Muscle layer of duodenum (tissue), 2 donors: ENCODE measurements around the gene CACNA1B.

ENCODE experiments used
- H3K27ac ChIP-seq: one replicate; pipeline ENCODE4 v1.7.0; 2013; ENCODE audit warnings: mild to moderate bottlenecking, low read length
- H3K27me3 ChIP-seq: one replicate; pipeline ENCODE4 v1.7.0; 2013; ENCODE audit warnings: low read depth, mild to moderate bottlenecking, control low read depth, low read length
- H3K36me3 ChIP-seq, 2 donors: one replicate each; pipeline ENCODE4 v1.7.0; 2013; ENCODE audit warnings: low read length in 2 of 2, control low read depth in 1 of 2, mild to moderate bottlenecking in 1 of 2; ENCODE audit not compliant: insufficient read depth in 2 of 2, control insufficient read depth in 1 of 2
- H3K4me1 ChIP-seq, 2 donors: one replicate each; pipeline ENCODE4 v1.7.0; 2013; ENCODE audit warnings: low read length in 2 of 2, mild to moderate bottlenecking in 2 of 2, control low read depth in 1 of 2, moderate library complexity in 1 of 2; ENCODE audit not compliant: insufficient read depth in 2 of 2, control insufficient read depth in 1 of 2
- H3K4me3 ChIP-seq, 2 donors: one replicate each; pipeline ENCODE4 v1.7.0; 2013; ENCODE audit warnings: low read length in 2 of 2, low read depth in 1 of 2, mild to moderate bottlenecking in 1 of 2
- H3K9me3 ChIP-seq, 2 donors: one replicate each; pipeline ENCODE4 v1.7.0; 2013; ENCODE audit warnings: low read length in 2 of 2, control low read depth in 1 of 2, mild to moderate bottlenecking in 1 of 2; ENCODE audit not compliant: control insufficient read depth in 1 of 2
- donor health status: healthy.

The CACNA1B gene

GRCh38 chr9:137836831-137837241 lies 40.7 kb upstream of the CACNA1B start:
- Histone ChIP-seq H3K4me1 (no peaks in the 10 kb centered on the region), H3K27ac (no peak overlapping the region), H3K27me3 (no peaks in the 10 kb centered on the region), H3K36me3 (peaks cover 8 to 51% of the 10 kb centered on the region in 2 donors), H3K9me3 (peaks cover 0 to 3% of the 10 kb centered on the region in 2 donors), H3K4me3 (no peak overlapping the region)

- no peaks in the 10 kb centered on the region for H3K27me3 ChIP-seq
- peaks cover 0 to 3% of the 10 kb centered on the region in 2 donors for H3K9me3 ChIP-seq
- no peak overlapping the region for H3K4me3 ChIP-seq
- H3K27ac ChIP-seq = no peak overlapping the region
- H3K36me3 ChIP-seq = peaks cover 8 to 44% of the 10 kb centered on the region in 2 donors
- no peaks in the 10 kb centered on the region for H3K4me1 ChIP-seq
These were observed 40.0 kb upstream of the CACNA1B start for GRCh38 chr9:137837345-137838278.

- Histone ChIP-seq H3K4me3 (no peak overlapping the region), H3K27me3 (no peaks in the 10 kb centered on the region), H3K27ac (no peak overlapping the region), H3K9me3 (peaks cover 0 to 3% of the 10 kb centered on the region in 2 donors), H3K4me1 (no peaks in the 10 kb centered on the region), H3K36me3 (peaks cover 8 to 34% of the 10 kb centered on the region in 2 donors)
These were observed 39.0 kb upstream of the CACNA1B start for GRCh38 chr9:137838576-137838975.

GRCh38 chr9:137843355-137843754 lies 34.2 kb upstream of the CACNA1B start:
- Histone ChIP-seq H3K4me1 (no peaks in the 10 kb centered on the region), H3K27ac (no peak overlapping the region), H3K9me3 (peaks cover 0 to 3% of the 10 kb centered on the region in 2 donors), H3K4me3 (no peak overlapping the region), H3K36me3 (no peaks in the 10 kb centered on the region), H3K27me3 (no peaks in the 10 kb centered on the region)

- Histone ChIP-seq H3K4me1 (no peaks in the 10 kb centered on the region), H3K4me3 (no peak overlapping the region), H3K27me3 (no peaks in the 10 kb centered on the region), H3K36me3 (no peaks in the 10 kb centered on the region), H3K27ac (no peak overlapping the region), H3K9me3 (peaks cover 7 to 23% of the 10 kb centered on the region in 2 donors)
These were observed 25.9 kb upstream of the CACNA1B start for GRCh38 chr9:137851516-137852267.

GRCh38 chr9:137853392-137853995 lies 24.1 kb upstream of the CACNA1B start:
- Histone ChIP-seq H3K9me3 (peaks cover 7 to 26% of the 10 kb centered on the region in 2 donors), H3K36me3 (no peaks in the 10 kb centered on the region), H3K27me3 (no peaks in the 10 kb centered on the region), H3K27ac (no peak overlapping the region), H3K4me3 (no peak overlapping the region), H3K4me1 (no peaks in the 10 kb centered on the region)

- no peaks in the 10 kb centered on the region for H3K4me1 ChIP-seq
- no peaks in the 10 kb centered on the region for H3K36me3 ChIP-seq
- peaks cover 12 to 26% of the 10 kb centered on the region in 2 donors for H3K9me3 ChIP-seq
- no peak overlapping the region for H3K4me3 ChIP-seq
- no peaks in the 10 kb centered on the region for H3K27me3 ChIP-seq
- H3K27ac ChIP-seq = no peak overlapping the region
These were observed 17.2 kb upstream of the CACNA1B start for GRCh38 chr9:137860361-137860760.

GRCh38 chr9:137865581-137866145 lies 11.9 kb upstream of the CACNA1B start:
- H3K36me3 ChIP-seq = no peaks in the 10 kb centered on the region
- H3K9me3 ChIP-seq = peaks cover 2 to 9% of the 10 kb centered on the region in 2 donors
- H3K4me3 ChIP-seq = no peak overlapping the region
- no peaks in the 10 kb centered on the region for H3K27me3 ChIP-seq
- H3K4me1 ChIP-seq = no peaks in the 10 kb centered on the region
- H3K27ac ChIP-seq = no peak overlapping the region

- H3K9me3 ChIP-seq = peaks cover 0 to 6% of the 10 kb centered on the region in 2 donors
- no peaks in the 10 kb centered on the region for H3K27me3 ChIP-seq
These were observed 11.1 kb upstream of the CACNA1B start for GRCh38 chr9:137866226-137867141.

GRCh38 chr9:137870432-137870831 lies 7.2 kb upstream of the CACNA1B start:
- Histone ChIP-seq H3K27me3 (no peaks in the 10 kb centered on the region), H3K4me1 (no peaks in the 10 kb centered on the region), H3K36me3 (no peaks in the 10 kb centered on the region), H3K4me3 (no peak overlapping the region), H3K9me3 (peaks cover 0 to 6% of the 10 kb centered on the region in 2 donors), H3K27ac (no peak overlapping the region)

More at GRCh38 chr9:137866226-137867141, 11.1 kb upstream of the CACNA1B start:
- H3K27ac ChIP-seq = no peak overlapping the region
- H3K4me3 ChIP-seq = no peak overlapping the region
- H3K36me3 ChIP-seq = no peaks in the 10 kb centered on the region
- H3K4me1 ChIP-seq = no peaks in the 10 kb centered on the region
